DND-41 (cell line): Measurements from ENCODE around the gene GPR161.
A peak's percentile ranks its signal among the peaks of the same experiment; 100 is the strongest.

Experiments
- ATAC-seq: fragments of 200-7000 bp; cut with Tn5 transposase; 3 replicates; pipeline ENCODE4 v1.9.1; 2021; ENCODE audit warnings: low read depth; ENCODE audit not compliant: insufficient read depth
- DNase-seq: peaks from one replicate; pipeline ENCODE4 v3.0.0-alpha.2; 2020
- H2AFZ ChIP-seq: 2 replicates; pipeline ENCODE4 v1.6.0; 2012; ENCODE audit warnings: low read depth, low read length
- H3K27ac ChIP-seq: 2 replicates; pipeline ENCODE4 v1.5.1; 2012; ENCODE audit warnings: low read length, inconsistent platforms
- H3K27me3 ChIP-seq: fragments of 200-600 bp; sonication (generic); 2 replicates; pipeline ENCODE4 v1.6.0; 2012; ENCODE audit warnings: low read length, mild to moderate bottlenecking, inconsistent platforms; ENCODE audit not compliant: insufficient read depth, poor library complexity
- H3K36me3 ChIP-seq: 2 replicates; pipeline ENCODE4 v1.5.1; 2012; ENCODE audit warnings: low read length, inconsistent platforms; ENCODE audit not compliant: insufficient read depth
- H3K4me1 ChIP-seq: 2 replicates; pipeline ENCODE4 v1.5.1; 2012; ENCODE audit warnings: mild to moderate bottlenecking, low read length; ENCODE audit not compliant: insufficient read depth
- H3K4me2 ChIP-seq: 2 replicates; pipeline ENCODE4 v1.6.0; 2012; ENCODE audit warnings: mild to moderate bottlenecking, moderate library complexity, low read length, inconsistent platforms; ENCODE audit not compliant: insufficient read depth
- H3K4me3 ChIP-seq, 2 experiments: fragments of 200-600 bp in 1 of 2; shearing (Covaris generic) in 1 of 2; 2 replicates each; pipeline ENCODE4 v1.5.1; 2012 to 2016; ENCODE audit warnings: inconsistent platforms in 2 of 2, low read length in 2 of 2, mild to moderate bottlenecking in 2 of 2, low read depth in 1 of 2, moderate library complexity in 1 of 2
- H3K79me2 ChIP-seq: 2 replicates; pipeline ENCODE4 v1.6.0; 2012; ENCODE audit warnings: low read length, inconsistent platforms; ENCODE audit not compliant: insufficient read depth
- H3K9ac ChIP-seq: 2 replicates; pipeline ENCODE4 v1.6.0; 2012; ENCODE audit warnings: low read depth, mild to moderate bottlenecking, inconsistent platforms, low read length, moderate library complexity
- H3K9me3 ChIP-seq: 2 replicates; pipeline ENCODE4 v1.5.1; 2012; ENCODE audit warnings: low read length, moderate library complexity, mild to moderate bottlenecking, inconsistent platforms; ENCODE audit not compliant: insufficient read depth, severe bottlenecking
- H4K20me1 ChIP-seq: 2 replicates; pipeline ENCODE4 v1.6.0; 2012; ENCODE audit warnings: low read length; ENCODE audit not compliant: insufficient read depth
- CTCF ChIP-seq: IDR thresholded peaks from 2 replicates; pipeline ENCODE4 v1.5.1; 2012; ENCODE audit warnings: borderline replicate concordance, low read length, moderate library complexity, mild to moderate bottlenecking; ENCODE audit not compliant: poor library complexity, severe bottlenecking; ENCODE audit errors: extremely low read depth
- EZH2 ChIP-seq: IDR thresholded peaks from 3 replicates; pipeline ENCODE4 v1.6.1; 2012; ENCODE audit warnings: borderline replicate concordance, low read depth, mild to moderate bottlenecking, moderate library complexity, low read length, inconsistent platforms; ENCODE audit not compliant: severe bottlenecking

Gene GPR161

DNA sequence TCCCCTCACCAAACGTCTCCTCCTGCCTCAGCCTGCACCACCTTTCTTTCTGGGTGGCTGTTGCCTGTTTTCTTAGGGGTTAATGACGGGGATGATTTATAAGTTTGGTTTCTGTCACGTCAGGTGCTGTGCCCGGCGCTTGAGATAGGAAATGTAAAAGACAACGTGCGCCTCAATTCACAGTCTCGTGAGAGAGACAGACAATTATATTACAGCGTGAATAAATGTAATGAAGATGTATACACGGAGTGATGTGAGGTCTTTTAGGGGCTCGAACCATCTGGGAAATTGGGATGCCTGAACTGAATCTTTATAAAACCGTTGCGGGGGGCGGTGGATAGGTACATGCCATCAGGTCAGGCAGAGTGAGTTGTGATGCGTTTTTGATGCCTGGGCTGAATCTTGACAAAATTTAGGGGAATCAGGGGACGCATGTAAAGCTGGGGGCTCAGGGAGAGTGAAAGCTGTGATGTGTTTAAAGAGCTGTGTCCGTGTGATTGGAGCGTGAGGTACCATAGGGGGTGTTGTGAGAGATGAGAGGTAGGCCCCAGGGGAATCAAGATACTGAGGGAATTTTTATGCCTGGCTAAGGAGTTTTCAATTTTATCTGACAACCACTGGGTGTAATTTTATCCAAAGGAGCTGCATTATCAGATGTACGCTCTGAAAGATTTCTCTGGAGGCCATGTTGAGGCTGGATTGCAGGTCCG lies 42.9 kb upstream of the GPR161 start:
- no peak for TF ChIP-seq EZH2
- TF ChIP-seq CTCF = no peak
- Histone ChIP-seq H4K20me1 (no peaks in the 10 kb centered on the region; the same call in 1 of the 2 replicates), H3K9ac (peak overlapping the region; percentile 78), H3K9me3 (no peaks in the 10 kb centered on the region), H2AFZ (peak overlapping the region; percentile 79), H3K27ac (peak overlapping the region; percentile 85), H3K79me2 (peaks cover 56% of the 10 kb centered on the region), H3K4me2 (peak overlapping the region; percentile 76), H3K4me1 (peaks cover 28% of the 10 kb centered on the region), H3K36me3 (peaks cover 11% of the 10 kb centered on the region), H3K4me3 (peak overlapping the region; percentile 59 to 67), H3K27me3 (no peaks in the 10 kb centered on the region)
- DNase-seq (peak; percentile 21), ATAC-seq (peak; percentile 13; the same call in 2 of the 3 replicates)

GRCh38 chr1:168178638-168179437 lies 42.1 kb upstream of the GPR161 start, which contains the start of gene TIPRL:
Gene TIPRL, plus strand, starts transcription at chr1:168178962. Its CDS starts 116 bp downstream, at chr1:168179078.
- Histone ChIP-seq H3K27ac (peak within 1 kb of the TSS; percentile 85), H3K36me3 (peaks cover 3% of the 10 kb centered on the region), H3K9me3 (no peaks in the 10 kb centered on the region), H3K9ac (peak within 1 kb of the TSS; percentile 78), H4K20me1 (no peaks in the 10 kb centered on the region; the same call in 1 of the 2 replicates), H3K4me3 (peak within 1 kb of the TSS; percentile 59 to 67), H3K4me1 (peaks cover 28% of the 10 kb centered on the region), H3K27me3 (no peaks in the 10 kb centered on the region), H3K4me2 (peak within 1 kb of the TSS; percentile 76), H3K79me2 (peaks cover 49% of the 10 kb centered on the region), H2AFZ (peak within 1 kb of the TSS; percentile 79)
- TF ChIP-seq CTCF (peak; percentile 60), EZH2 (no peak)
- DNase-seq = peak; percentile 95
- ATAC-seq = peak; percentile 96

- Histone ChIP-seq H3K9me3 (no peaks in the 10 kb centered on the region), H3K9ac (peak overlapping the region; percentile 78), H3K4me1 (peaks cover 28% of the 10 kb centered on the region), H3K36me3 (no peaks in the 10 kb centered on the region; the same call in 1 of the 2 replicates), H3K4me2 (peak overlapping the region; percentile 76), H3K27ac (peak overlapping the region; percentile 85), H3K79me2 (peaks cover 43% of the 10 kb centered on the region), H2AFZ (peak overlapping the region; percentile 73), H4K20me1 (no peaks in the 10 kb centered on the region; the same call in 1 of the 2 replicates), H3K27me3 (no peaks in the 10 kb centered on the region), H3K4me3 (peak overlapping the region; percentile 10 to 67; a peak in 3 of 4 replicates)
- ATAC-seq (peak; percentile 2; the same call in 2 of the 3 replicates), DNase-seq (no peak)
- no peak for TF ChIP-seq EZH2
Measured at GRCh38 chr1:168178227-168178637, 41.5 kb upstream of the GPR161 start.
